Posterior cingulate gyrus (tissue), 11 donors: ENCODE measurements around the gene CDK5.

Source experiments
- DNase-seq, 10 donors: peaks; one replicate each; pipeline versions ENCODE4 v3.0.0 to v3.0.0-alpha.2; 2020 to 2021; ENCODE audit warnings: mixed read lengths in 3 of 10
- intact Hi-C: fragments of 100-400 bp; cut with DNase I; formaldehyde crosslinking; loops from one replicate; pipeline ENCODE4 v1.15.1; 2023

Gene CDK5

GRCh38 chr7:151076863-151077704 lies 19.4 kb upstream of the CDK5 start:
- DNase-seq: peak in 2 of 10 donors; percentile 67 to 80
- intact Hi-C loops: loop anchor here (5.0 kb wide), 1 partner anchor 35 kb away; no protein-coding TSS in a partner anchor

GRCh38 chr7:151075978-151076426 lies 18.3 kb upstream of the CDK5 start:
- DNase-seq: peak in 2 of 10 donors; percentile 69 to 79
- intact Hi-C loops: loop anchor here (5.0 kb wide), 1 partner anchor 36 kb away; no protein-coding TSS in a partner anchor

DNA sequence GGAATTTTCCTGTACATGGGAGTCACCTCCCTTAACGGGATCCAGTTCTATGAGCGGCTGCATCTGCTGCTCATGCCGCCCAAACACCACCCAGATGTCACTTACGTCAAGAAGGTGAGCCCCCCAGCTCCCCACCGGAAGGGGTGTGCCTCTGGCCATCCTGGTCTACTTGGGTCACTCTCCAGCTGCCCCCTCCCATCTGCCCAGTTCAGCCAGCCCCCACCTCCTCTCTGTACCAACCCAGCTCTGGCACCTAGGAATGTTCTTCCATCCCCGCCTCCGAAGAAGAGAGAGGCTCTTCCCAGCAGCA lies 17.9 kb upstream of the CDK5 start:
- intact Hi-C loops: loop anchor here (5.0 kb wide), 1 partner anchor 37 kb away; no protein-coding TSS in a partner anchor
- DNase-seq: no peak

DNA sequence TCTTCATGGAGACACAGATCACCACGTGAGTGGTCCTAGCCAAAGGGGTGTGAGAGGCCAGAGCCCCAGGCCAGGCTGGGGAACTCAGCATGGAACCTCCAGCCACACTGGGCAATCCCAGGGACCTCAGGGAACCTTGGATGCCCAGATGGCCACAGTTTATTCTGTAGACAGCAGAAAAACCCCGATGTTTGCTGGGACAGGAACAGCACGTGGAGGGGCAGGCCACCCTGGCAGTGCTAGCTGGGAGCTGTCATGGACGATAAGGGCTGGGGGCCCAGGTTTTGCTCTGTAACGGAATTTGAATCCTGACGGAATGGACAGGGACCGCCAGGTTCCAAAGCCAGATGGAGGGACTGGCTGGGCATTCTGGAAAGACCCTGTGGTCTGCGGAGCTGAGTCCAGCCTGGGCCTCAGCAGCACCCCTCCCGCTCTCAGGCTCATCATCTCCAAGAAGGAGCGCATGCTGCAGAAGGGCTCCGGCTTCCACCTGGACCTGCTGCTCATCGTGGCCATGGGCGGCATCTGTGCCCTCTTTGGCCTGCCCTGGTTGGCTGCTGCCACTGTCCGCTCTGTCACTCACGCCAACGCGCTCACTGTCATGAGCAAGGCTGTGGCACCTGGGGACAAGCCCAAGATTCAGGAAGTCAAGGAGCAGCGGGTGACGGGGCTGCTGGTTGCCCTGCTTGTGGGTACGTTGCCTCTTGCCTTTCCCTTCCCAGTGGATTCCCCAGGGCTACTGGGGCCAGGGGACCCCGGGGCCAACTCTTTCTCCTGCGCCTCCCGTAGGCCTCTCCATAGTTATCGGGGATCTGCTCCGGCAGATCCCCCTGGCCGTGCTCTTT lies 17.3 kb upstream of the CDK5 start:
- intact Hi-C loops: loop anchor here (5.0 kb wide), 1 partner anchor 37 kb away; no protein-coding TSS in a partner anchor
- peak in 2 of 10 donors; percentile 67 to 69 for DNase-seq

- peak in 2 of 10 donors; percentile 66 to 67 for DNase-seq
- intact Hi-C loops: no loop called here
Measured at GRCh38 chr7:151073990-151074389, 16.3 kb upstream of the CDK5 start.

- intact Hi-C loops: no loop called here
- DNase-seq: peak in 1 of 10 donors; percentile 78
Measured at GRCh38 chr7:151071032-151071866, 13.6 kb upstream of the CDK5 start.

DNA sequence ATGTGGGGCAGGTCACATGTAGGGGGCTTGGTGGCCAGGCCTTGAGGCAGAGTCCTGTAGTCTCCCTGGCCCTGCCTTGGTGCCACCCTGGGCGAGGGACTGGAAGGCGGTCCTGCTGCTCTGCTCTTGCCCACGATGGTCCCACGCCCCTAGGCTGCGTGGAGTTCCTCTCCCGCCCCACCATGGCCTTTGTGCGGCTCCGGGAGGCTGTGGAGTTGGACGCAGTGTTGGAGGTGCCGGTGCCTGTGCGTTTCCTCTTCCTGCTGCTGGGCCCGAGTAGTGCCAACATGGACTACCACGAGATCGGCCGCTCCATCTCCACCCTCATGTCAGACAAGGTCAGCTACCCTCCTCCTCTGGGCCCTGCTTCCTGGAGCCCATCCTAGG lies 12.9 kb upstream of the CDK5 start:
- DNase-seq: no peak
- intact Hi-C loops: no loop called here

DNA sequence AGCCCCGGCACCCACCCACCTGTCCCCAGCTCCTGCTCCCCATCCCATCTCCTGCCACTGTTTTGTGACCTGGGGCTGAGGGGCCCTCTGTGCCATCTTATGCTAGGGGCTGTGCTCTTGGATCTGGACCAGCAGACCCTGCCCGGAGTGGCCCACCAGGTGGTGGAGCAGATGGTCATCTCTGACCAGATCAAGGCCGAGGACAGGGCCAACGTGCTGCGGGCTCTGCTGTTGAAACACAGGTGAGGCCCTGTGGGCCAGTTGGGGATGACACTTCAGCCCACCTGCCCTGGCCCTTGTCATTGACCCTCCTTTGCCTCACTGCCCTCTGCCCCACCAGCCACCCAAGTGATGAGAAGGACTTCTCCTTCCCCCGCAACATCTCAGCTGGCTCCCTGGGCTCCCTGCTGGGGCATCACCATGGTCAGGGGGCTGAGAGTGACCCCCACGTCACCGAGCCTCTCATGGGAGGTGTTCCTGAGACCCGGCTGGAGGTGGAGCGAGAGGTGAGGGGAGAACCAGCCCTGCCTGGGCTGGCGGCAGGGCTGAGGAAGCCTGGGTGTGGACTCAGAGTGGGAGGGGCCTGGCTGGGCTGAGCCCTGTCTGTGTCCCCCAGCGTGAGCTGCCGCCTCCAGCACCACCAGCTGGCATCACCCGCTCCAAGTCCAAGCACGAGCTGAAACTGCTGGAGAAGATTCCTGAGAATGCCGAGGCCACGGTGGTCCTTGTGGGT lies 12.3 kb upstream of the CDK5 start:
- intact Hi-C loops: no loop called here
- DNase-seq: peak in 1 of 10 donors; percentile 80

DNA sequence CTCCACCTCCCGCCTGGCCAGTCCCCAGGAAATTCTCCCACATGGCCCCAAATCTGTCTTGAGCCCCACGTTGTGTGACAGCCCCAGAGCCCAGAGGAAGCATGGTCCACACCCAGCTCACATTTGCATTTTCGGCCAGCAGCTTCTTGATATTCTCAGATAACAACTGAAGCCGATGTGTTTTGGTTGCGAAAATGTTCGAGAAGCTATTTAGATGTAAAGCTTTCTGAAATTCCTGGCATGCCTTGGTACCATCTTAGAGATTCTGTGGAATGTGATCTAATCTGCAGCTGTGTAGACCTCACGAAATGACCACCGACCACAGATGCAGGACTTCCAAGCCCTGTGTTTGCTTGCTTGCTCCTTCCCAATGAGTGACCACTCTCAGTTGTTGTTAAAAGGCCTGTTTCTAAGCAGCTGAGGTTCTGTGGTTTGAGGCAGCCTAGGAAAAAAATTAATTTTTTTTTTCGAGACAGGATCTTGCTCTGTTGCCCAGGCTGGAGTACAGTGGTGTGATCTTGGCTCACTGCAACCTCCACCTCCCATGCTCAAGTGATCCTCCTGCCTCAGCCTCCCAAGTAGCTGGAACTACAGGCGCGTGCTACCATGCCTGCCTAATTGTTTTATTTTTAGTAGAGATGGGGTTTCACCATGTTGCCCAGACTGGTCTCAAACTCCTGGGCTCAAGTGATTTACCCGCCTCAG lies 10.5 kb upstream of the CDK5 start:
- intact Hi-C loops: no loop called here
- DNase-seq: no peak

GRCh38 chr7:151066273-151066974 lies 8.7 kb upstream of the CDK5 start:
- intact Hi-C loops: no loop called here
- peak in 1 of 10 donors; percentile 77 for DNase-seq

DNA sequence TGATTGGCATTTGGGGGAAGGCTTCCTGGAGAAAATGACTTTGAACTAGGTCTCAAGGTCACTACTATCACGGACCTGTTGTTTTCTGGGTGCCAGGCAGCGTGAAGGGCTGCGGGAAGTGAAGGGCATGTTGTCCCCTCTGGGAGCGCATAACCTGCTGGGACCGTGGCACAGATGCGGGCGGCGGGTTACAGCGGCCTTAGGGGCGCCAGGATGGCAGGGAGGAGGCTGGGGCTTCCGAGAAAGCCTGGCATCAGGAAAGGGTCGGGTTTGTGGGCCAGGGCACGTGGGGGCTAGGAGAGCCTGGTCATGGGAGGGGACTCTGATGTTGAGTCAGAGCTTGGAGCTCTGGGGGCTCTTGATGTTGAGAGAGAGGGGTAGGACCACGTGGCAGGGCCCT lies 7.8 kb upstream of the CDK5 start:
- intact Hi-C loops: no loop called here

GRCh38 chr7:151064993-151065392 lies 7.3 kb upstream of the CDK5 start:
- no peak for DNase-seq
- intact Hi-C loops: no loop called here

More for the DNA sequence above, 7.8 kb upstream of the CDK5 start:
- no peak for DNase-seq

DNA sequence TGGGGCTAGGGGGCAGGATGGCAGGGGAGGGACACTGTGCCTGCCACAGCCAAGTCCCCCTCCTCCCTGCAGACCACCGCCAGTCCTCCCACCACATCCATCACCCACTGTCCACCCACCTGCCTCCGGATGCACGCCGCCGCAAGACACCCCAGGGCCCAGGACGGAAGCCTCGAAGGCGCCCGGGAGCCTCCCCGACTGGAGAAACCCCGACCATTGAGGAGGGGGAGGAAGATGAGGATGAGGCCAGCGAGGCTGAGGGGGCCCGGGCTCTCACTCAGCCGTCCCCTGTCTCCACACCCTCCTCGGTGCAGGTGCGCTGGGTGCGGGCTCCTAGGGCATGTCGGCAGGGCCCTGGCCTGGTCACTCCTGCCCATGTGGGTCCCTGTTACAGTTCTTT lies 6.8 kb upstream of the CDK5 start:
- intact Hi-C loops: no loop called here
- DNase-seq: peak in 1 of 10 donors; percentile 74

- intact Hi-C loops: no loop called here
- peak in 1 of 10 donors; percentile 58 for DNase-seq
Measured at GRCh38 chr7:151063212-151063561, 5.5 kb upstream of the CDK5 start.

DNA sequence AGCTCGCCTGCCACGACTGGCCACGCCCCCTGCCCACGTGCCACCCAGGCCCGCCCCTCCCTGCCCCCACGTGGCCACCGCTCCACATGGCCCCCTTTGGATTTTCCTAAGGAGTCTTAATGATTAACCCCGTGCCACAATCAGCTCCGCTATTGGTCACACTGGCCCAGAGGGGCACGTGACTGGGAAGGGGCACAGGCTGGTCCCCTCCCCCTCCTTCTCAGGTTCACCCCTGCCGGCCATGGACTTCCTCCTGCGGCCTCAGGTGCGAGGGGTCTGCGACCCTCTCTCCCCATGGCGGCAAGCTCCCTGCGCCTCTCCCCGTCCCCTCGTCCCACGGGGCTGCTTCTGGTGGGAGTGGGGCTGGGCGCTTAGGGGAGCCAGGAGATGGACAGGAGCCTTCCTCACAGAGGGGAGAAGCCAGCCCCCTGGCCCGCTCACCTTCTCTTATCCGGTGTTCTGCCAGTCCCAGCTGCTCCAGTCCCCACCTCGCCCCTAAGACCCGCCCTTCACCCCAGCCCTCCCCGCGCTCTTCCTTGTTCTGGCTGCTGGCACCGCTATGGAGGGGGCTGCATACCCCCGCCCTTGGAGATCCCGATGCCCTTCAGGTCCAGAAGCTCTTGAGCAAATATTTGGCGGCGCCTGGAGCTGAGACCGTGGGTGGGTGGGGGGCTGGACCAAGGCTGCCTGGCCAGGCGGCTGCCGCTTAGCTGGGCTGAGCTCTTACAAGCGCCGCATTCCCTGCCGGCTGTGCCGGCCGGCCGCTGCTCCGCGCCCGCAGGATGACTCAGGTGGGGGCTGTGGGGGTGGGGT lies 4.9 kb upstream of the CDK5 start:
- no peak for DNase-seq
- intact Hi-C loops: no loop called here

DNA sequence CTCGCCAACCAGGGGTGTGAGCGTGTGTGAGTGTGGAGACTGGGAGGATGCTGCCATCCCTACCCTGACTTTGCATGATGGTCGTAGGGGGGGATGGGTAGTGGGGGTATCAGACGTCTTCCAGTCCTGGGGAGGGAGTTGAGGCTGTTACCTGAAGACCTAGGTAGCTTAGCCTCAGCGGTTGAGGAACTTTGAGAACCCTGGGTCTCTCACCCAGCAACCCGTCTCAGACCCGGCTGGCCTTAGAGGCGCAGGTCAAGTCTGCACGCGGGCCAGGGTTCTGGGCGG lies 4.4 kb upstream of the CDK5 start:
- DNase-seq: no peak
- intact Hi-C loops: no loop called here

GRCh38 chr7:151061213-151062110 lies 3.8 kb upstream of the CDK5 start:
- intact Hi-C loops: no loop called here
- DNase-seq: no peak
